ENCODE results near the gene ERCC2.

The ERCC2 gene

GRCh38 chr19:45400192-45400591 lies 29.8 kb upstream of the ERCC2 start:
- no peak for FAIRE-seq

DNA sequence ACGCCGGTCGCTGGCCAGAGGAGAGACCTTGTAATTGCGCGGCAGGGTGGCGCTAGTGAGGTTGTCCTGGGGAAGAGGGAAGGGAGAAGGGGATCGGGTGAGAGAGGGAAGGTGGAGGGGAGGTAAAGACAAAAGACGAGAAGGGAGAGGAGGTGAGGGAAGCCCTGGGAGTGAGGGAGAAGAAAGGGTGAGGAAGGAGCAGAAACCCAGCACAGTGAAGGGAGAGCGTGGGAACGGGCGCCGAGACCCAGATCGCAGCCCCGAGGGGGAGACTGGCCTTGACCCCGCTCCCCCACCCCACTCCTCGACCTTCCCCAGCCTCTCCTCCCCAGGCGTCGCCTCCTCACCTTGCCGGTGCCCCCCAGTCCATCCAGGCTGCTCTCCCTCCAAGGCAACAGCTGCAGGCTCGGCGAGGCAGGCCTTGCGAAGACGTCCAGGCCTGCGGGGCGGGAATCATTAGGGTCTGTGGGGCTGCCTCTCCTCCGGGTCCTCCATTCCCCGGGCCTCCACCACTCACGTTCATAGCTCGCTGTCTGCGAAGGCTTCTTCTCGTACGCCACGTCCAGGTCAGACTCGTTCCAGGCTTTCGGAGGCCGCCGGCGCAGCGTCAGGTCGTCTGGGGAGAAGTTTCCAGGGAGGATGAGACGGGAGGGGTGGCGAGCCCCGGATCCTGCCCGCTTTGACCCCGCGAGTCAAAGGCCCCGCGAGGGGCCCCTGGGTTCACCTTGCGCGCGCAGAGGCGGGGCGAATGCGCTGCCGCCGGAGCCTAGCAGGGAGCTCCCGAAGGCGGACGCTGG lies 25.6 kb upstream of the ERCC2 start:
- no peak for FAIRE-seq

GRCh38 chr19:45391871-45392665 lies 21.7 kb upstream of the ERCC2 start:
- FAIRE-seq = no peak

DNA sequence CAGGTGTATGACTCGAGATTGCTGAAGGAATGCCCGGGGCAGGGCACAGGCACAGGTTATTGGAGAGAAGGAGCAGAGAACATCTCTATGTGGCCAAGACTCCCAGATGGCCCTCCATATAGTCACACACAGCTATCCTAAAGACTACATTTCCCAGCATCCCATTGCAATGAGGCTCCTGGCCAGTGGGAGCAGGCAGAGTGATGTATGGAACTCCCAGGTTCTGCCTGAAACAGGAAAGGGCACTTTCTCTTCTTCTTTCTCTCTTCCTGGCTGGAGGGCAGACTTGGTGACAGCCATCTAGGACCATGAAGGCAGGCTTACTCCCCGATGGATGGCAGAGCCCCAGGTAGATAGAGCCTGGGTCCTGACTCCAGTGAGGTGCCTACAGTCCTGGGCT lies 21.0 kb upstream of the ERCC2 start:
- FAIRE-seq = no peak

GRCh38 chr19:45385392-45386221 lies 15.2 kb upstream of the ERCC2 start:
- FAIRE-seq = no peak

GRCh38 chr19:45382426-45382825 lies 12.1 kb upstream of the ERCC2 start:
- no peak for FAIRE-seq

DNA sequence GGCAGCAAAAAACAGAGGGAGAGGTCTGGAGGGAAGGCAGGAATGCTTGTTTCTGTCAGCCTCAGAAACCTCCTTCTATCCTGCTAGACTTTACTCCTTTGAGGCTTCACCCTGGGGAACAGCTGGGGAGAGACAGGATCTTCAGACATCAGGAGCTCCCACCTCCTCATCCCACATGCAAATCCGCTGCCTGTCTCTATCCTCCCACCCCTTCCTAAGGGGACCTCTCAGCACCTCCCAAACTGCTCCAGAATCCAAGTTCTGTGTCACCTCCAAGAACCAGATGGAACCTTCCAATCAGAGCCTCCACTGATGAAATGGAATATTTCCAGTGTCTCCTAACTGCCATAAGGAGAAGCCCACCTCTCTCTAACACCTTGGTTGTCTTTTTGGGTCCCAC lies 9.7 kb upstream of the ERCC2 start:
- no peak for FAIRE-seq

DNA sequence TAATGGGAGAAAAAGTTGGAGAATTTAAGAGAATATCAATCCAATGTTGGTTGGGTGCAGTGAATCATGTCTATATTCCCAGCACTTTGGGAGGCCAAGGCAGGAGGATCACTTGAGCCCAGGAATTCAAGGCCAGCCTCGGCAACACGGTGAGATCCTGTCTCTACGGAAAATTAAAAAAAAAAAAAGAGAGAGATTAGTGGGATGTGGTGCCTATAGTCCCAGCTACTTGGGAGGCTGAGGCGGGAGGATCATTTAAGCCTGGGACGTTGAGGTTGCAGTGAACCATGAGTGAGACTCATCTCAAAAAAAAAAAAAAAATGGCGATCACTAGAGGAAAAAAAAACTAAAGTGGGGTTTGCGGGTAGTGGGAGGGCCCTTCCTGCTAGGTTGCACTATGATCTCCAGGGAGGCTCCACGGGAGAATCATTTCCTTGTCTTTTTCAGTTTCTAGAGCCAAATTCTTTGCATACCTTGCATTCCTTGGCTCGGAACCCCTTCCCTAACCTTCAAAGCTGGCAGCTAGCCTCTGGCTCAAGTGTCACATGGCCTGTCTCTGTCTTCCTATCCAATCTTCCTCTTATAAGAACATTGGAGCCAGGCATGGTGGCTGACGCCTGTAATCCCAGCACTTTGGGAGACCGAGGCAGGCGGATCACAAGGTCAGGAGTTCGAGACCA lies 5.8 kb upstream of the ERCC2 start:
- no peak for FAIRE-seq

DNA sequence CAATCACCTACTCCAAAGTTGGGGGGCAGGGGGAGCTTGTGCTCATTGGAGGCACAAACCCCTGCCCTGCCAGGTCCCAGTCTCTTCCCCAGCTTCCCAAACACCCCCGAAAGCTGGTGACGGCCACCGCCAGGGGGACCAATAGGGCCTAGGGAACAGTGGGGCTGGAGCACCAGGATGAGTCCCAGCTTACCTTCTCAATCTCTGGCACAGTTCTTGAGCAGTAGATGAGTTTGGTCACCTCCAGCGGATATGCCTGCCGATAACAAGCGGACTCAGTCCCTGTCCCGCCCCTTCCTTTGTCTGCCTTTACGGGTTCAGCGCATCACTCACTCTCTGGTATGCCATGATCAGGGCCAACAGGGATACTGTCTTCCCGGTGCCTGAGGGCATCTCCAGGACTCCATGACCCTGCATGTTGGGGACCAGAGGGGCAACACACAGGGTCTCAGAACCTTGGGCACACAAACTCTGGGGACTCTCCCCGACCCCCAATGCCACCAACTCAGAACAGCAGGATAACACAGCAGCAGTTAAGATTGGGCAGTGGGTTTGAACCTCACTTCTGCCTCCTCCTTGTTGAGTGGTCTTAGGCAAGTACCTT lies 1.5 kb downstream of the ERCC2 start:
- FAIRE-seq = no peak

GRCh38 chr19:45368127-45368526 lies 2.2 kb downstream of the ERCC2 start:
- no peak for FAIRE-seq

DNA sequence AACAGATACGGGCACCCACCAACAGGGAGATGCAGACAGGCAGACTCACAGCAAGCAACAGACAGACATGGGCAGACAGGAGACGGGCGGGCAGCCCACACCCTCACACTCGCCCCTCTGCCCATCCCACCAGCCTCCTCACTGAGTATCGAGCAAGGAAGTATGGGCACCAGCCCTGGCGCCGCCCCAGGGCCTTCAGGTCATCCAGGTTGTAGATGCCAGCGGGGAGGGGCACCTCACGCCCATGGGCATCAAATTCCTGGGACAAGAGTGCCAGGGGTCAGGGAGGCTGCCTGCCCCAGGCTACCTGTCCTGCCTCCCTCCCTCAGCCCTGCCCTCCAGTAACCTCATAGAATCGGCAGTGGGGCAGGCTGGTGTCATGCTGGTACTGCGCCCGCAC lies 5.7 kb downstream of the ERCC2 start:
- no peak for FAIRE-seq

GRCh38 chr19:45363861-45364459 lies 6.4 kb downstream of the ERCC2 start:
- no peak for FAIRE-seq

DNA sequence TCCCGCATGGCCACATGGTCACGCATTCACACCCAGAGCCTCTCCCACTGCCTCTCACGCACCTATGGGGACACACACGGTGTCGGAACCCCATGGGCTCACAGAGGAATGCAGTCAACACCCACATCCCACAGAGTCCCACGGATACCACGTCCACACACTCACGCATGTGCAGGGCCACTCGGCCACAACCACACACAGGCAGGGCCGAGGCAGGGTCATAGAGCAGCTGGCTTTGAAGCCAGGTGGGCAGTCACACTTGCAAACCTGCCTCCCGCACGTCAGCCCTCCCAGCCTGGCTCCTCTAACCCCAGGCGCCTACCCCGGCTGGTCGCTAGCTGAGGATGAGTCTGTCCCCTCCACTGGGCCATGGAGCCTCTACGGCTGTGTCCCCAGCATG lies 8.1 kb downstream of the ERCC2 start:
- FAIRE-seq = no peak

GRCh38 chr19:45361608-45362007 lies 8.8 kb downstream of the ERCC2 start:
- no peak for FAIRE-seq

GRCh38 chr19:45358213-45358792 lies 12.1 kb downstream of the ERCC2 start:
- FAIRE-seq = no peak

GRCh38 chr19:45357445-45357783 lies 13.0 kb downstream of the ERCC2 start:
- no peak for FAIRE-seq

- no peak for FAIRE-seq
These were observed 13.5 kb downstream of the ERCC2 start for GRCh38 chr19:45356760-45357444.

DNA sequence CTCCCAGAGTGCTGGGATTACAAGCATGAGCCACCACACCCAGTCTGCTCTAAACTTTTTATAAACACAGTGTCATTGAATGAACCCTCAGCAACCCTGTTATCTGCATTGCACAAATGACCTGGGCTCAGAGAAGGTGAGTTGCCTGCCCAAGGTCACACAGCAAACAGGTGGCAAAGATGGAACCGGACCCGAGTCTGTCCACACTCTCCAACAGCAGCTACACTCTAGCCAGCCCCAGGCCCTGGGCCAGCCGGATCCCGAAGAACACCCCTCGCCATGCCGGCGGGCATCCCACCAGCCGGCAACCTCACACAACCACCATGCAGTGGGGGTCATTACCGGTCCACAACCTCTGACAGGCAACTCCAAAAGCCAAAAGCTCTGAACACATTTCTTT lies 14.5 kb downstream of the ERCC2 start:
- FAIRE-seq = no peak

GRCh38 chr19:45355402-45355801 lies 15.0 kb downstream of the ERCC2 start:
- no peak for FAIRE-seq

- FAIRE-seq = no peak
These were observed 16.0 kb downstream of the ERCC2 start for GRCh38 chr19:45354241-45354842.

Measured in endometrium (tissue), 2 donors.